ENCODE results near the gene AP1B1. TPM values are rescaled to one million over a fixed set of nuclear protein-coding genes. Genes with fewer than 3 reads are reported as not detected.

AP1B1 gene
- total RNA-seq, 1 experiment from 2014 or later, result 88.9 TPM

DNA sequence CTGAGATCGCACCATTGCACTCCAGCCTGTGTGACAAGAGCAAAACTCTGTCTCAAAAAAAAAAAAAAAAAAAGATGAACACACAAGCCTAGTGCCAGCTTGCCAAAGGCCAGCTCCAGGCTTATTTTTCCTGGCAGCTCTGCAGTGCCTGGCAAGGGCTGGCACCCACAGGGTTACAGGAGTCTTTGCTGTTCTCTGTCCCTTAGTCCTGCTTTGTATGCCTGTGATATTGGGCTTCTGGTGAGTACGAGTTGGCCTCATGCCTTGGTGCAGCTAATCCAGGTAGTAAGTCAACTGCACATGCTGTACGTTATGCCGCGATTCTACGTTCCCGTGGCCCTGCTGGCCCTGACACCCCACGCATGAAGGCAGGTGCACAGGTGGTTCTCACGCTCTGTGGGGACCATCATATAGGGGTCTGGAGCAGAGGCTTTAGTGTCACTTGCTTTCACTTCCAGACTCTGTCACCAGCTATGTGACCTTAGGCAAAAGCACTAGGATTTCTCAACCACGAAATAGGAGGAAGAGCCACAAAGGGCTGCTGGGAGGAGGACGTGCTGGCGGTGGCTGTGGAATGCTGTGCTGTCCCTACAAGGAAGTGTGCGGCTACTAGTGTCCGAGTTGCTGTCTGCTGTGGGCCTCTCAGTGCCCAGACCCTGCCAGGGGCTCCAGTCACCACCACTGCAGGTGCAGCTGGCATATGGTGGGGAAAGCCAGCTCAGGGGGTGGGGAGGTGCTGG is 51.4 kb downstream of the AP1B1 start:
- Mint-ChIP-seq H3K36me3 (ENCODE audit: insufficient read depth, unreplicated experiment) (peaks cover 25% of the 10 kb centered on the region), H3K4me3 (ENCODE audit: low read depth, unreplicated experiment) (no peak overlapping the region), H3K9me3 (ENCODE audit: low read depth, unreplicated experiment) (no peaks in the 10 kb centered on the region), H3K27me3 (ENCODE audit: unreplicated experiment) (no peaks in the 10 kb centered on the region), H3K27ac (ENCODE audit: unreplicated experiment) (no peak overlapping the region), H3K4me1 (ENCODE audit: low read depth, unreplicated experiment) (no peaks in the 10 kb centered on the region)
- no peak for DNase-seq
- intact Hi-C loops (cut with micrococcal nuclease; ENCODE audit: unreplicated experiment), result no loop called here
- no TSS peak for BruUV-seq (replicated peaks)
- TF ChIP-seq, protein P1, sequence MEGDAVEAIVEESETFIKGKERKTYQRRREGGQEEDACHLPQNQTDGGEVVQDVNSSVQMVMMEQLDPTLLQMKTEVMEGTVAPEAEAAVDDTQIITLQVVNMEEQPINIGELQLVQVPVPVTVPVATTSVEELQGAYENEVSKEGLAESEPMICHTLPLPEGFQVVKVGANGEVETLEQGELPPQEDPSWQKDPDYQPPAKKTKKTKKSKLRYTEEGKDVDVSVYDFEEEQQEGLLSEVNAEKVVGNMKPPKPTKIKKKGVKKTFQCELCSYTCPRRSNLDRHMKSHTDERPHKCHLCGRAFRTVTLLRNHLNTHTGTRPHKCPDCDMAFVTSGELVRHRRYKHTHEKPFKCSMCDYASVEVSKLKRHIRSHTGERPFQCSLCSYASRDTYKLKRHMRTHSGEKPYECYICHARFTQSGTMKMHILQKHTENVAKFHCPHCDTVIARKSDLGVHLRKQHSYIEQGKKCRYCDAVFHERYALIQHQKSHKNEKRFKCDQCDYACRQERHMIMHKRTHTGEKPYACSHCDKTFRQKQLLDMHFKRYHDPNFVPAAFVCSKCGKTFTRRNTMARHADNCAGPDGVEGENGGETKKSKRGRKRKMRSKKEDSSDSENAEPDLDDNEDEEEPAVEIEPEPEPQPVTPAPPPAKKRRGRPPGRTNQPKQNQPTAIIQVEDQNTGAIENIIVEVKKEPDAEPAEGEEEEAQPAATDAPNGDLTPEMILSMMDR (IDR thresholded peaks at IDR 0.05; ENCODE audit: unreplicated experiment), result no peak
- CTCF ChIA-PET, result no interaction called here

DNA sequence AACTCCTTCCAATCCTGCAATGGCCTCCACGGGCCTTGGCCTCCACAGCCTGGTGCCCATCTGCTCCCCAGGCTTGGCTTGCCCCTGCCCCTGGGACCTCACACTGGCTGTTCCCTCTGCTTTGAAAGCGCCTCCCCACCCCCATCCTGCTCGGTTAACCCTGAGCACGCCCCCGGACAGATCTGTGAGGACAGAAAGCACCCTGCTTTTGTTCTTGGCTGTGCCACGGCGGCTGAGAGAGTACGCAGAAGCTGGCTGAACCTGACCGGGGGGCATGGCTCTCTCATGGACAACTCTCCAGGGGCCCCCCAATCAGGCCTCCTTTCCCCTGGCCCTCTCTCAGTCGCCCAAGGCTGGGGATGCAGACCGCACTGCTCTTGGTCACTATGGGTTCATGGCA is 52.7 kb downstream of the AP1B1 start:
- H3K4me1 Mint-ChIP-seq (ENCODE audit: low read depth, unreplicated experiment), result no peaks in the 10 kb centered on the region

DNA sequence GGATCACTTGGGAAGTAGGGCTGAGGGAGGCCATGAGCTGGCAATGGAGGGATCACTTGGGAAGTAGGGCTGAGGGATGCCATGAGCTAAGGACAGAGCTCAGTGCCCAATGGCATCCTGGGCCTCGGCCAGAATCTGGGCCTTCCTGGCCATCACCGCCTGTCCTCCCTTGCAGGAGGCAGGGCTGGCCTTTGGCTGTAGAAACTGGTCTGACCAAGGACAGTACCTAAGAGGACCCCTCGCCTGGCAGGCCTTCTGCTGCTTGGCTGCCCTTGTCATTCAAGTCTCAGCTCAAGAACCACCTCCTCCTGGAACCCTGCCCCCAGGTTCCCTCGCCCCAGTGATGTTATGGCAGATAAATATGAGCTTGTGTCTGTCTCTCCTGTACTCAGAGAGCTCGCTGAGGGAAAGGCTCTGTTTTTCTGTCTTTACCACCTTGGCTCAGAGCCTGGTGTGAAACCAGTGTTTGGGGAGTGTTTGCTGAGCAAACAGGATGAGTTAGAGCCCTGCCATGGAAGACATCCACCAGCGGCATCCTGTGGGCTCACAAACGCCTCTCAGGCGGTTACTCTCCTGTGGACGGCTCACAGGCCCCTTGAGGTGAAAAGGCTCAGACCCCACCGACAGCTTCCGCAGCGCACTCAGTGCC is 53.5 kb downstream of the AP1B1 start:
- CTCF ChIA-PET, result interaction anchor here (0.6 kb wide), 2 partner anchors 20 to 1717 kb away, joined by 3 to 10 read pairs; no protein-coding TSS in a partner anchor
- intact Hi-C loops (cut with micrococcal nuclease; ENCODE audit: unreplicated experiment), result no loop called here
- DNase-seq, result no peak
- Mint-ChIP-seq H3K27me3 (ENCODE audit: unreplicated experiment) (no peaks in the 10 kb centered on the region), H3K9me3 (ENCODE audit: low read depth, unreplicated experiment) (no peaks in the 10 kb centered on the region), H3K27ac (ENCODE audit: unreplicated experiment) (no peak overlapping the region), H3K4me3 (ENCODE audit: low read depth, unreplicated experiment) (no peak overlapping the region), H3K36me3 (ENCODE audit: insufficient read depth, unreplicated experiment) (peaks cover 35% of the 10 kb centered on the region), H3K4me1 (ENCODE audit: low read depth, unreplicated experiment) (no peaks in the 10 kb centered on the region)
- no TSS peak for BruUV-seq (replicated peaks)
- TF ChIP-seq, protein P1 (IDR thresholded peaks at IDR 0.05; ENCODE audit: unreplicated experiment), result no peak

More for the DNA sequence above, 52.7 kb downstream of the AP1B1 start:
- peaks cover 29% of the 10 kb centered on the region for H3K36me3 Mint-ChIP-seq (ENCODE audit: insufficient read depth, unreplicated experiment)
- no peak for DNase-seq
- H3K27ac Mint-ChIP-seq (ENCODE audit: unreplicated experiment), result no peak overlapping the region
- H3K27me3 Mint-ChIP-seq (ENCODE audit: unreplicated experiment), result no peaks in the 10 kb centered on the region
- CTCF ChIA-PET, result no interaction called here
- BruUV-seq (replicated peaks), result no TSS peak
- intact Hi-C loops (cut with micrococcal nuclease; ENCODE audit: unreplicated experiment), result no loop called here
- TF ChIP-seq, protein P1 (IDR thresholded peaks at IDR 0.05; ENCODE audit: unreplicated experiment), result no peak
- H3K4me3 Mint-ChIP-seq (ENCODE audit: low read depth, unreplicated experiment), result no peak overlapping the region
- no peaks in the 10 kb centered on the region for H3K9me3 Mint-ChIP-seq (ENCODE audit: low read depth, unreplicated experiment)

DNA sequence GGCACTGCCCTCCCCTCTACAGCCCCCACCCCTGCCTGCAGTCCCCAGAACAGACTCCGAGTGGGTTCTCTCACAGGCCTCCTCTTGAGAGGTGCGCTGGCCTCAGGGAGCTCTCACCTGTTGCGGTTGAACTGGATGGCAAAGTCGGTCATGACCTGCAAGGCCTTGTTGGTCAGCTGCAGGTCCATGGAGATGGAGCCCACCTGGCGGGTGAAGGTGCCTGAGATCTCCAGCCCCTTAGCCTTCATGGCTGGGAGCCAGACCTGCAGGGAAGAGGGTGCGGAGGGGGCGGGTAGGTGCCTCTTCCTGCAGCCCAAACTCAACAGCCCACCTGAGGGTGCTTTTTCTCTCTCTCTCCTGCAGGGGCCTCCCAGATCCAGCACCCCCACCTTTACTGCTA is 54.2 kb downstream of the AP1B1 start:
- Mint-ChIP-seq H3K27me3 (ENCODE audit: unreplicated experiment) (no peaks in the 10 kb centered on the region), H3K9me3 (ENCODE audit: low read depth, unreplicated experiment) (no peaks in the 10 kb centered on the region), H3K4me1 (ENCODE audit: low read depth, unreplicated experiment) (no peaks in the 10 kb centered on the region), H3K4me3 (ENCODE audit: low read depth, unreplicated experiment) (no peak overlapping the region), H3K36me3 (ENCODE audit: insufficient read depth, unreplicated experiment) (peaks cover 40% of the 10 kb centered on the region), H3K27ac (ENCODE audit: unreplicated experiment) (no peak overlapping the region)
- TF ChIP-seq, protein P1 (IDR thresholded peaks at IDR 0.05; ENCODE audit: unreplicated experiment), result no peak
- intact Hi-C loops (cut with micrococcal nuclease; ENCODE audit: unreplicated experiment), result no loop called here
- no peak for DNase-seq
- no TSS peak for BruUV-seq (replicated peaks)
- CTCF ChIA-PET, result interaction anchor here (0.6 kb wide), 1 partner anchor 1718 kb away, joined by 10 read pairs; no protein-coding TSS in a partner anchor

Data from Calu3 (cell line).